Measurements from ENCODE around the gene PKNOX1.
"Not testable (repeated sequence)": the region's sequence is repeated elsewhere in the genome, so short reads cannot be mapped to it uniquely, and the experiment has no call there.

The PKNOX1 gene

GRCh38 chr21:42956824-42957630 is 17.3 kb upstream of the PKNOX1 start:
- DNase-seq, result no peak

GRCh38 chr21:42958122-42958521 is 16.2 kb upstream of the PKNOX1 start:
- not testable (repeated sequence) for DNase-seq

- DNase-seq, result no peak
Observed at GRCh38 chr21:42959728-42960127, 14.6 kb upstream of the PKNOX1 start.

- no peak for DNase-seq
Observed at GRCh38 chr21:42962380-42963007, 11.9 kb upstream of the PKNOX1 start.

GRCh38 chr21:42964086-42964485 is 10.3 kb upstream of the PKNOX1 start:
- DNase-seq, result no peak

GRCh38 chr21:42964546-42965210 is 9.7 kb upstream of the PKNOX1 start:
- DNase-seq, result no peak

- DNase-seq, result no peak
Observed at GRCh38 chr21:42965211-42965560, 9.2 kb upstream of the PKNOX1 start.

- not testable (repeated sequence) for DNase-seq
Observed at GRCh38 chr21:42967616-42968015, 6.7 kb upstream of the PKNOX1 start.

- no peak for DNase-seq
Observed at GRCh38 chr21:42969193-42969600, 5.2 kb upstream of the PKNOX1 start.

- no peak for DNase-seq
Observed at GRCh38 chr21:42970946-42971653, 3.3 kb upstream of the PKNOX1 start.

- no peak for DNase-seq
Observed at GRCh38 chr21:42971897-42972275, 2.5 kb upstream of the PKNOX1 start.

- DNase-seq, result no peak
Observed at GRCh38 chr21:42973309-42973990, 912 bp upstream of the PKNOX1 start.

- peak; percentile 34 for DNase-seq
Observed at GRCh38 chr21:42974832-42975820, 764 bp downstream of the PKNOX1 start.

- no peak for DNase-seq
Observed at GRCh38 chr21:42975886-42976608, 1.7 kb downstream of the PKNOX1 start.

GRCh38 chr21:42980312-42981213 is 6.2 kb downstream of the PKNOX1 start:
- no peak for DNase-seq

- DNase-seq, result no peak
Observed at GRCh38 chr21:42981214-42981523, 6.8 kb downstream of the PKNOX1 start.

- no peak for DNase-seq
Observed at GRCh38 chr21:42981862-42982261, 7.5 kb downstream of the PKNOX1 start.

- DNase-seq, result no peak
Observed at GRCh38 chr21:42983103-42983502, 8.7 kb downstream of the PKNOX1 start.

- no peak for DNase-seq
Observed at GRCh38 chr21:42983869-42984268, 9.5 kb downstream of the PKNOX1 start.
